HG03520 (cell line): Measurements from ENCODE around the gene SPON1.
"Not testable (repeated sequence)": the region's sequence is repeated elsewhere in the genome, so short reads cannot be mapped to it uniquely, and the experiment has no call there.

Experiments
- ATAC-seq: cut with Tn5 transposase; IDR thresholded peaks from one replicate; pipeline ENCODE4 v1.9.1; 2021; ENCODE audit warnings: mild to moderate bottlenecking, moderate library complexity; ENCODE audit not compliant: unreplicated experiment

Gene SPON1

DNA sequence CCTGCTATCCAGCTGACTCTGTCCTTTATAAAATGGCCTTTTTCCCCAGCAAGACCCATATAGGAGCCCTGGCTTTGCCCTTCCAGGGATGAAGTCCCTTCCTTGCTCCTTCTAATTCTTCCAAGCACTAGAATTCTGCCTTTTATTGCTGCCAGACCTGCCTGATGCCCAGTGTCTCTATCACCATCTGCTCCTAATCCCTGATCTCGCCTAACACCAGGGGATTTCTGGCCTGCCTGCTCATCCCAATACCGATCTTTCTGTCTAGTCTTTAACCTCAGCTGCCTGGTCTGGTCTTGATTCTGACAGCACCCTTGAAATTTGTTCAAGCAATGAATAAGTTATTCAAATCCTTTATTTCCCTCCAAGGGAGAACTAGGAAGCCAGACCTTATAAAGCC is 150.2 kb downstream of the SPON1 start:
- no peak for ATAC-seq

DNA sequence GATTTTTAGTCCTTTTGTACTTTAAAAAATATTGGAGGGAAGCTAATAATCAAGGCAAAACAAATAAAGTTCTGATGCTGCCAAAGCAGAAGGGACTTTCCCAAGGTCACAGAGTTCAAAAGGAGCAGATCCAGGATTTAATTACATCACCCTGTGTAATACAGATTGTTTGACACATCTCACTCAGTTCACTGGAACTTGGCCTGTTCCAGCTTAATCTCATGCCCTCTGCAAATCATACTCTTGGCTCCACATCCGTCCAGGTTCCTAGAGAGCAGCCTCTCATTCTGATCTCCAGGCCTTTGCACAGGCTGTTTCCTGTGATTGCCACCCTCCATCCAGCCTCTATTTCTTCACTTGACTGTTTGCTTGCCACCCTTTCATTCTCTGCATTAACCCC is 151.7 kb downstream of the SPON1 start:
- no peak for ATAC-seq

DNA sequence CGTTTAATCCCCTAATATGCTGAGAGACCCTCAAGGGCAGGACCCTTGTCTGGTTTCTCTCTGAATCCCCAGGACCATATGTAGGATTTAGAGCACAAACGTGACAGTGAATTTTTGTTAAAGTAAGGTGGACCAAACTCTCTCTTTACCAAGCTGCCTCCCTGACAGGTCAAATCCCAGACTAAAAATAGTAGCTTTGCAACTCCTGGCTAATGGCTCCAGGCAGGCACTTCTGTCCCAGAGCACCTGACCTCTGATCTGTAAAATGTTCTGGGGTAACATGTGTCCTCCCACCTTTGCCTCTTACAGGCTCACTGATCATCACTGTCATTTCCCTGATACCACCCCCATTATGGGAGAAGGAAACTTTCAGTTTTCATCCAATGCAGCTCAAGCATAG is 152.3 kb downstream of the SPON1 start:
- ATAC-seq: no peak

DNA sequence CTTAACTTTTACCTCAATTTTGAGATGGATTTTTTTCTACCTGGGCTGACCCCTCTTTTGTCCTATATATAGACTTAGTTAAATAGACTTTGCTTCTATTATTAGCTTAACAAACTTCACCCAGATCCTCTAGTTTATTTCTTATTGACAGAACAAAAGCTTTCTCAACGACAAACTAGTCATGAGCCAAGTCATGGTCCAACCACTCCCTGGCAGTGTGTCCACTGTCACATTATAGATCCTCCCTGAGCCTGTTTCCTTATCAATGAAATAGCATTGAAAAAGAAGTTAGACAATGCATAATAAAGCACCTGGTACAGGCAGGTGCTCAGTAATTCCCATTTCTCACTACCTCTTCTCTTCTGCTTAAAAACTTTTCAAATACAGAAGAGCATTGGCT is 155.1 kb downstream of the SPON1 start:
- no peak for ATAC-seq

DNA sequence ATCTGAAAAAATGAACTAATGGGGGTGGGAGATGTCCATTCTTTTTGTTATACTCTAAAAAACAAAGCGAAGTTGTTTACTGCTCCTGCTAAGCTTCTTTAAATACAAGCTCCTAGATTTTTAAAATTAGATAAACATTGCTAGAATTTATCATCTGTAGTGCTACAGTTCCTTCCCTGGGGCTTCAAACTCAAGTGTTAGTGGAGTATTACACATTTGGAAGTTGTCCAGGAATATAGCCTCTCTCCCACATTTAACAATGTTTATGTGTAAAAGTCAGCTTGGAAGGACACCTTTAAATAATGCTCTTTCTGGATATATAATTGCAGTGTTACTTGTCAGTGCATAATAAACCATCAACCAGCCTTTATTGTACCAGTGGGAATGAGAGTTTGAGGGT is 155.5 kb downstream of the SPON1 start:
- no peak for ATAC-seq

DNA sequence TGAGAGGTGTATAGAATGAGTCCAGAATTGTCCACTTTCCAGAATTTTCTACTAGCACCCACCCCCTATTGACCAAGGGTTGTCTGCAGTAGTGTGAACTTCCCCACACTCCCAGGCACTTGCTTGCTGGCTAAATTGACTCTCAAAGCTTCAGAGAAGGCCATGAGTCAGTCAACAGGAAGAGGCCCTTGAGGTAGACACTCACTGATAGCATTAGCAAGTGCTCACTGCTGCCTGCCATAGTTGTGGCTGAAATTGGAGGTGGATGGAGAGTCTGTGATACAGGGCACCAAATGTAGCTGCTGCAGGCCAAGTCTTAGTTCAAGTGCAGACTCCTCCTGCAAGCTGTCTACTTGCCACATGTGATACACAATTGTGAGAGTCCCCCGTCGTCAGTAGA is 156.8 kb downstream of the SPON1 start:
- ATAC-seq: no peak

DNA sequence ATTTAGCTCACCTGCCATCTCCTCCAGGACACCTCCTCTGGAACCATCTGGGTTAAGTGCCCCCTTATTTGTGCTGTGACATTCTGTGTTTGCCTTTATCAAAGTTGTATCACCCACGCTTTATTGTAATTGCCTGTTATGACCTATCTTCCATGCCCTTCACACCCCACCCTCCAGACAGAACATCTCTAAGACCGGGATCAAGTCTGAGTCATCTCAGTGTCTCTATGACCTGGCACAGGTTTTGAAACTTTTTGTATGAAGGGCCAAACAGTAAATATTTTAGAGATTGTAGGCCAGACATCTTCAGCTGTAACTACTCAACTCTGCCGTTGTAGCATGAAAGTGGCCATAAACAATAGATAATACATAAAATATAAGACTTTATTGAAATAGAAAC is 161.8 kb downstream of the SPON1 start:
- no peak for ATAC-seq

DNA sequence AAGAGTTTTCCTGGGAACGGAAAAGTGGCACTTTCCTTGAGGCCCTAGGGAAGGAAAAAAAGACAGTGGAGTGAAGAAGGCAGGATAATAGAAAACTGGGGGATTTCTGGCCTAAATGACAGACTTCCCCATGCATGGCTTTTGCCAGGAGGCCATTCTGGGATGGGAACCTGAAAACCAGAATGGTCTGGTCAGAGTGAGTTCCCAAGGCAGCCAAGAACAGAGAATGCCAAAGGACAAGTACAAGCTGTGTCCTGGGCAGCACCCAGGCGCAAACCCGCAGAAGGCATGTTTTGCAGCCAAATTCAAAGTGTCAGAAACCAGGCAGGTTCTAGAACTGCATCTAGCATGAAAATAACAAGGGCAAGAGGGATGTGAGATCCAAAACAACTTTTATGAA is 162.4 kb downstream of the SPON1 start:
- no peak for ATAC-seq

DNA sequence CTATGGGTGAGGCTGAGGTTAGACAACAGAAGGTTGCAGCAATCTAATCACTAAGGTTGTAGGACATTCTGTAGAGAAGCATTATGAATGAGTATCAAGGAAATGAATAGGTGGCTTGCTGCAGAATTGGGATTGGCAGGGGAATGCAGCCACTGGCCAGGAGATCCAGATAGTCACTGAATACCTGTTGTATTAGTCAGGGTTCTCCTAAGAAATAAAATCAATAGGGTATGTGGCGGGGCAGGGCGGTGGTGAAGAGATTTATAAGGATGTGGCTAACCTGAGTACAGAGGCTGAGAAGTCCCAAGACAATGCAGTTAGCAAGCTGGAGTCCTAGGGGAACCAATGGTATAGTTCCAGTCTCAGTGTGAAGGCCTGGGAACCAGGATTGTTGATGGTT is 163.0 kb downstream of the SPON1 start:
- ATAC-seq: no peak

DNA sequence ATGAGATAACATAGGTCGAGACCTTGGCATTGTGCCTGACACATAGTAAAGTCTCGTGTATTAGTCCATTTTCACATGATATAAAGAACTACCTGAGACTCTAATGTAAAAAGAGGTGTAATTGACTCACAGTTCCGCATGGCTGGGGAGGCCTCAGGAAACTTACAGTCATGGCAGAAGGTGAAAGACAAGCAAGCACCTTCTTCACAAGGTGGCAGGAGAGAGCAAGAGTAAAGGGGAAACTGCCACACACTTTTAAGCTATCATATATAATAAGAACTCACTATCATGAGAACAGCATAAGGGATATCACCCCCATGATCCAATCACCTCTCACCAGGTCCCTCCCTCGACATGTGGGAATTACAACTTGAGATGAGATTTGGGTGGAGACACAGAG is 165.2 kb downstream of the SPON1 start:
- no peak for ATAC-seq

DNA sequence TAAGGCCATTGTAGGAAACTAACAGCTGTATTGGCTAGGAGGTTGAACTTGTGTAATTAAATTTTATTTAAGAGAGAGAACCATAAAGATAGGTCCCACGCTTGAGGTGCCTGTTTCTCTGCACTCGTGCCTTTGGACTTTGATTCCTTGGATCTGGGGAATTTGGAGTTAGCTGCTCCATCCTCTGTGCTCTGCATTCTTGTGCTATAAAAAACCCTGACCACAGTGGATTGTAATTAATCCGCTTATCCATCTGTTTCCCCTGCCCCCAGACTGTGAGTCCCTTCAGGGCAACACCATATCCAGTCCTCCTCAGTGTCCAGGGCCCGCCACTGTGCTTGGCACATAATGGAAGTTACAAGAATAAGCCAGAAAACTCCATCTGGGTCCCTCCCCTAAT is 169.8 kb downstream of the SPON1 start:
- ATAC-seq: no peak

DNA sequence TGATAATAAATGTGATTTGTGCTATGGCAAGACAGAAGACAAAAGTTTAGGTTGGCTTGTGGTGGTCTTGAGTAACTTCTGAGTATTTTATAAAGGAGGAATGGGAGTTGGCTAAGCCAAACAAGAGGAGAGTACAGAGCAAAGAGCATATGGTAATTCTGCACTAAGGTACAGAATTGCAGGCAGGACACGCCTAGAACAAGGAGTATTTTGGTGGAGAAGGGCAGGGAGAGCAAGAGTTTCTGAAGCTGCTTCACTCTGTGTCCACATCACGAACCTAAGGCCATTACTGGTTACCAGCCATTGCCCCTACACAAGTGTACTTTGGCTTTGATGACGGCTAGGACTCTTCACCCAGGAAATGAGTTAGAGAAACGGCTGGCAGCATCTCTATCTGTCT is 170.9 kb downstream of the SPON1 start:
- no peak for ATAC-seq

DNA sequence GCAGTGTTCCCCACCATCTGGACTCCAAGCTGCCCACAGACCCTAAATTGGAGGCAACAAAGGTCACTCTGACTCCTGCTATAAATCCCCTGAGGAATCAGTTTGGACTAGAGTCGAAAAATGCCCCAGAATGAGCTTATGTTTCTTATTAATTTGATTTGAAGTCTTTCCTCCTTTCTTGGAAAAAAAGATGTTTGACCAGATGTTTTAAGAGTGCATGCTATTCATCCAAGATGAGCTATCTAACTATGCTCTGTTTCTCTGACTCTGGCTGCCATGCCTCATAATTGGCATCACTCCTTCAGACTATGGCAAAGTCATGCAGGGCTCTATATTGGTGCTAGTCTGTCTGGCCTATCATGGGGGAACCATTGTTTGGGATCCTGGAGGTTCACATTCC is 174.0 kb downstream of the SPON1 start:
- ATAC-seq: no peak

DNA sequence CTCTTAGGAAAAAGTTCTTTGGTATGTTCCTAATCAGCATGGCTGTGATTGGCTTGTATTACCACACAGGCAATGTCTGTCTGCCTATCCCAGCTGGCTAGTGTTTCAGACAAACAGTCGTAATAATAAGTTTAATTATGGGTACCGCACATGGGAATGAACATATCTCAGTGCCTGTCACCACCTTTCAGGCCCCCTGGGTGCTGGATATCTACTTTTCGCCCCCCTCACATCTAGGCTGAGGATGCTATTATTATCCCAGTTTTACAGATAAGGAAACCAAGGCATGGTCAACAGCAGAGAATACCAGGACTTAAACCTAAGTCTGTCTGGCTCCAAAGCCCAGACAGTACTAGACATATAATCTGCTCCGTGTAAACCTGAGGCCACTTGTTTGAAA is 174.8 kb downstream of the SPON1 start:
- ATAC-seq: no peak

DNA sequence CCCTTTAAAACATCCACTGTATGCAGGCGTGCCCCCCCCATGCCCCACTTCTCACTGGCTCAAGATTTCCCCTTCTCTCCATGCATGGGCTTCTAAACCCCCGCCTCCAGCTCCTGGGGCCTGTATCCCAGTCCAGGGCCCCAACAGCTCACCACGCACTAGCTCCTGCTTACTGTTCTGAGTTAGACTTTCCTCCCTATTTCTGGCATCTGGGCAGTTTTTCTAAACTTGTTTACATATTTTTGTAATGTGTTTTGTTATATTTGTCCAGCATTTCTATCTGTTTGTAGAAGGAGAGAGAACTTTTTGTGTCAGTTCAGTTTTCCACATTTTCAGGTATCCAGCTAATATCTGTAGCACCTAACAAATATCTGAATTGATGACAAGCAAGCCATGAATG is 178.5 kb downstream of the SPON1 start:
- ATAC-seq: no peak

DNA sequence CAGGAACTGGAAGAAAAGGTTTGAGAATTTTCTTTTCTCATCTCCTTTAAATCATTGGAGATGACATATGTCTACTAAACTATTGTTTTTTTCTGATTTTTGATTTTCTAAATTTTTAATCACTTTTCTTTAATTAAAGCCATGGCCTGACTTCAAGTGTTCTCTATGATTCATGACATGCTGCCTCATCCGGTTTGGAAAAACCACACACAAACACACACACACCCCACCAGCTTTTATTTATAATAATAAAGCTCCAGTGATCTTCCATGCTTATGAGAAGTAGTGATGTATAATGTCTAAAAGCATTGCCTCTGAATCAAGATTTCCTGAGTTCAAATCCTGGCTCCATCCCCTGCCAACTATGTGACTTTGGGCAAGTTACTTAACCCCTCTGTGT is 179.2 kb downstream of the SPON1 start:
- no peak for ATAC-seq

DNA sequence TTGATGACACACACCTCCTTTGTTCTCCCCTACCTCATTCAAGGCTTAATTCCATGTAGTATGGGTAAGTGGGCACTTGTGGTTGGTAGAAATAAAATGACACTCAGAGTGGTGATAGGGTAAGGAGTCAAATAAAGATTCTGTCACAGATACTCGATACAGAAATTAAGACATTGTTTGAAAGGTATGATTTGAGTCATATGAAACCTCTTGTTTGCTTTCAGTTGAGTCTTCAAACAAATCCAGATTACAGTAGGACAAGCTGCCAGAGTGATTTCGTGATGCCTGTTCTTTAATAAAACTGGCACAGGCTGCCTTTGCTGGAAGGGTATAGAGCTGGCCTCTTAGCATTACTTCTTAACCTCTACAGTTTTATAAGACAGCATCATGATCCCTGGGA is 182.4 kb downstream of the SPON1 start:
- no peak for ATAC-seq

DNA sequence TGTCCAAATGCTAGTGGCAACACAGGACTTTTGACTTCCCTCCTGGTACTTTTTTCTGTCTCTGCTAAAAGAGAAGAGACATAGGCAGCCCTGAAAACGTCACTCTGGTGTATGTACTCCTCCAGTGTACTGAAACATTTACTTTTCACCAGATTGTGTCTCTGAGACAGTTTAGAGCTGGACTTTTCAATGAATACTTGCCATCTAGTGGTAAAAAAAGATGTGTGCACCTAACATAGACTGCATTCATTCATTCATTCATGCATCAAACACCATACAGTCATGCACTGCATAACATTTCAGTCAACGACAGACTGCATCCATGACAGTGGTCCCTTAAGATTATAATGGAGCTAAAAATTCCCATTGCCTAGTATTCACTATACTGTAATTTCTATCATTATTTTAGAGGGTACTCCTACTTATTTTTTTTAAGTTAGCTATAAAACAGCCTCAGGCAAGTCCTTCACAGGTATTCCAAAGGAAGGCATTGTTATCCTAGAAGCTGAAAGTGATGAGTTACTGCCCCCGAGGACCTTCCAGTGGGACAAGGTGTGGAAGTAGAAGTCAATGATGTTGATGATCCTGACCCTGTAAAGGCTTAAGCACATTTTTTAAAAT is 186.2 kb downstream of the SPON1 start:
- no peak for ATAC-seq

DNA sequence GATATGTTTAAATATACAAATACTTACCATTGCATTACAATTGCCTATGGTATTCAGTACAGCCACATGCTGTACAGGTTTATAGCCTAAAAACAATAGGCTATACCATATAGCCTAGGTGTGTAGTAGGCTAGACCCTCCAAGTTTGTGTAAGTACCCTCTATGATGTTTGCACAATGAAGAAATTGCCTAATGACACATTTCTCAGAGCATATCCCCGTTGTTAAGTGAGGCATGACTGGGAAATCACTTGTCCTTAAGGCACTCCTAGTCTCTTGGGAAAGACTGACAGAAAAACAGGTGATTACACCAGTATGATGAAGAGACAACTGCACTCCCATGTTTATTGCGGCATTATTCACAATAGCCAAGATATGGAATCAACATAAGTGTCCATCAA is 187.2 kb downstream of the SPON1 start:
- no peak for ATAC-seq

DNA sequence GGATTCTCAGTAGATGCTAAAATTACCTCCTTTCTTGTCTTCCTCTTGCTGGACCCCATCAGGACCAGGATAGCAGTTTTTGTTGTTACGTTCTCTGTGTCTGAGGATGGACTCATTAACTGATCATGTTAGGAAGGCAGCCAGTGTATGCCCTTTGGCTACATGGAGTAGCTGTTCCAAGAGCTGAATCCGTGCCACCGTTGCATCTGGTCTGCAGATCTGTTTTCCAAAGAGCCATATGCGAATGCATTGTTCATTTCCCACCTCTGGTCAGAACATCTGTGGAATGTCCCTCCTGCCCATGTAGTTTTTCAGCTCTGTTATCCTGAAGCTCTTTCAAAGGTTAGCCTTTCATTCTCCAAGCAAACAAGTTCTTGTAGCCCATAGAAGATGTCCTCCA is 188.4 kb downstream of the SPON1 start:
- no peak for ATAC-seq

DNA sequence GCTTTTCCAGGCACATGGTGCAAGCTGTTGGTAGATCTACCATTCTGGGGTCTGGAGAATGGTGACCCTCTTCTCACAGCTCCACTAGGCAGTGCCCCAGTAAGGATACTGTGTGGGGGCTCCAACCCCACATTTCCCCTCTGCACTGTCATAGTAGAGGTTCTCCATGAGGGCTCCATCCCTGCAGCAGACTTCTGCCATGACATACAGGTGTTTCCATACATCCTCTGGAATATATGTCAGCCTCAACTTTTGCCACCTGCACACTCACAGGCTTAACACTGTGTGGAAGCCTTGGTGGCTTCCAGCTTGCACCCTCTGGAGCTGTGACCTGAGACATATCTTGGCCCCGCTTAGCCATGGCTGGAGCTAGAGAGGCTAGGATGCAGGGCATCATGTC is 191.6 kb downstream of the SPON1 start:
- not testable (repeated sequence) for ATAC-seq

DNA sequence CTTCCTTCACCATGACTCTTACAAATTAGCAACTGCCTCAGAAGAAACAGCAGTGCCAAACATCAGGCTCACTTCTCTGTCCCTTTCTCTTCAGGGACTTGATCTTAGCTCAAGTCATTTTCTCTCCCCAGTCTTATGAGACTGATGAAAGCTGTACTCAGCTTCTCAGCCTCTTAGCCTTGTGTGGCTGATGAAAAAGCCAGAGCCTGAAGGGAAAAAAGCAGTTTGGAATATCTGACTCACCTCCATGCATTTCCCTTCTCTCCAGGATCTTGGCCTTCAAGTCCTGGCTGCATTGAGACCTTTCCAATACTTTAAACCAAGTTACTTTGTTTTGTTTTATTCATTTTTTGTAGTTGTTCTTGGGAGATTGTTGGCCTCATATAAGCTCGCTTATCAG is 195.9 kb downstream of the SPON1 start:
- ATAC-seq: no peak

DNA sequence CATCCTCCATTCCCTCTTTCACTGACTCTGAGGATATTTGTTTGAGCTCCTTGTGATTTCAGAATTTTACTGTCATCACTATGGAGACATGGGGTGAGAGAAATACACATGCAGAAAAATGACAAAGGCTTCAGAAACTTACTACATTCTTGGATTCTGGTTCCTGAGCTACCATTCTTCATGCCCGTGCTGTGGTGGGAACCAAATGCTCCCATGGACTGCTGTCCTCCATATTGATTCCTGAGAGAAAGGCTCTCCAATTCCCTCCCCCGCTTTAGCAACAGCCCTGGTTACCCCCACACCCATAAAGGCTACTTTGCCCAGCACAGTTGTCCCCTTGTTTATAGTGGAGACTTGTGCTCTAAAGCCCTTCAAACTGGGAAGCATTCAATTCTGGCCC is 201.1 kb downstream of the SPON1 start:
- ATAC-seq: no peak

DNA sequence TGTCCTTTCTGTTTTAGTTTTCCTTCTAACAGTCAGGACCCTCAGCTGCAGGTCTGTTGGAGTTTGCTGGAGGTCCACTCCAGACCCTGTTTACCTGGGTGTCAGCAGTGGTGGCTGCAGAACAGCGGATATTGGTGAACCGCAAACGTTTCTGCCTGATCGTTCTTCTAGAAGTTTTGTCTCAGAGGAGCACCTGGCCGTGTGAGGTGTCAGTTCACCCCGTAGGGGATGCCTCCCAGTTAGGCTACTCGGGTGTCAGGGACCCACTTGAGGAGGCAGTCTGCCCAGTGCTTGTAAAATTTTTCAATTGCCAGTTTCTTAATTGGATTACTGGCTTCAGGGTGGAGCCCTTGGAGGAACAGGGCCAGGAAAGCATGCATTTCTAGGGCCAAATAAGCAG is 211.2 kb downstream of the SPON1 start:
- not testable (repeated sequence) for ATAC-seq
